Caco-2 (cell line): Measurements from ENCODE around the gene P2RX2. TPM values are rescaled to one million over a fixed set of nuclear protein-coding genes. Genes with fewer than 3 reads are reported as not detected.

Source experiments
- BruUV-seq: library from RNA; stranded (reverse); fragments of 400-500 nt; replicated peaks from 2 replicates; lab custom pipeline; 2021; lab: Mats Ljungman, UMichigan
- CTCF ChIA-PET: fragments of 300-600 bp; sonication (Branson Sonifier 250); formaldehyde crosslinking; loops from one replicate; lab custom pipeline; 2022; ENCODE audit warnings: antibody characterized with exemption; lab: Charles Lee
- POLR2A ChIA-PET: fragments of 300-600 bp; sonication (Branson Sonifier 250); formaldehyde crosslinking; loops from one replicate; lab custom pipeline; 2022; ENCODE audit warnings: antibody characterized with exemption; lab: Charles Lee
- DNase-seq, 2 experiments: peaks; one replicate each; pipeline versions ENCODE4 v3.0.0 to v3.0.0-alpha.2; 2020 to 2022
- H3K27me3 ChIP-seq: replicated peaks from 2 replicates; pipeline ENCODE4 v1.6.0; 2011; ENCODE audit warnings: low read length; ENCODE audit not compliant: control insufficient read depth, insufficient read depth
- H3K36me3 ChIP-seq: 2 replicates; pipeline ENCODE4 v1.5.1; 2011; ENCODE audit warnings: low read length; ENCODE audit not compliant: control insufficient read depth, insufficient read depth
- H3K4me1 ChIP-seq: fragments of 250-450 bp; sonication (Bioruptor Pico); 2 replicates; pipeline ENCODE4 v1.5.1; 2020; ENCODE audit warnings: mild to moderate bottlenecking
- H3K4me3 ChIP-seq: 2 replicates; pipeline ENCODE4 v1.5.1; 2011; ENCODE audit warnings: low read depth, mild to moderate bottlenecking, control low read depth, low read length
- H3K9me3 ChIP-seq: fragments of 250-450 bp; sonication (Bioruptor Pico); 2 replicates; pipeline ENCODE4 v1.5.1; 2020; ENCODE audit warnings: mild to moderate bottlenecking, moderate library complexity
- H3K27ac Mint-ChIP-seq: one replicate; pipeline ENCODE4 v1.8.0; 2022; ENCODE audit warnings: mixed read lengths; ENCODE audit not compliant: unreplicated experiment
- H3K27me3 Mint-ChIP-seq: one replicate; pipeline ENCODE4 v1.8.0; 2022; ENCODE audit warnings: mixed read lengths; ENCODE audit not compliant: insufficient read depth, unreplicated experiment
- H3K36me3 Mint-ChIP-seq: one replicate; pipeline ENCODE4 v1.8.0; 2022; ENCODE audit warnings: mild to moderate bottlenecking, mixed read lengths; ENCODE audit not compliant: insufficient read depth, unreplicated experiment
- H3K4me1 Mint-ChIP-seq: one replicate; pipeline ENCODE4 v1.8.0; 2022; ENCODE audit warnings: low read depth, mixed read lengths; ENCODE audit not compliant: unreplicated experiment
- H3K4me3 Mint-ChIP-seq: one replicate; pipeline ENCODE4 v1.8.0; 2022; ENCODE audit warnings: mild to moderate bottlenecking, moderate library complexity, mixed read lengths; ENCODE audit not compliant: unreplicated experiment
- H3K9me3 Mint-ChIP-seq: one replicate; pipeline ENCODE4 v1.8.0; 2022; ENCODE audit warnings: mixed read lengths; ENCODE audit not compliant: unreplicated experiment
- intact Hi-C: fragments of 100-400 bp; cut with micrococcal nuclease; formaldehyde crosslinking; loops from one replicate; pipeline ENCODE4 v1.10.0; 2022; ENCODE audit not compliant: unreplicated experiment
- total RNA-seq: library from RNA; stranded (reverse); gene quantifications from 2 replicates; pipeline ENCODE4 v1.2.3, GENCODE V29; 2022
- TF ChIP-seq, protein P1 (sequence below), 2 experiments: fragments of 200-600 bp in 1 of 2; IDR thresholded peaks; 1 replicate in 1 of 2; 2 replicates in 1 of 2; pipeline versions ENCODE4 v1.5.1 to v1.8.0; 2011 to 2022; ENCODE audit warnings: antibody characterized with exemption in 1 of 2, control low read depth in 1 of 2, inconsistent platforms in 1 of 2, low read depth in 1 of 2, low read length in 1 of 2, mild to moderate bottlenecking in 1 of 2, moderate library complexity in 1 of 2; ENCODE audit not compliant: insufficient read depth in 1 of 2, severe bottlenecking in 1 of 2, unreplicated experiment in 1 of 2

The P2RX2 gene
- total RNA-seq, 1 experiment from 2014 or later, result not detected

GRCh38 chr12:132600048-132601032, 18.2 kb upstream of the P2RX2 start:
- peak overlapping the region; percentile 60 for H3K4me3 Mint-ChIP-seq
- ChIA-PET POLR2A (no interaction called here), CTCF (interaction anchor here (0.7 to 1.0 kb wide), 3 partner anchors 15 to 161 kb away, joined by 3 to 4 read pairs (median 3); no protein-coding TSS in a partner anchor)
- BruUV-seq, result no TSS peak
- Histone ChIP-seq H3K36me3 (no peaks in the 10 kb centered on the region), H3K9me3 (no peaks in the 10 kb centered on the region), H3K4me3 (0 out of 2 replicates have a peak overlapping the region, but pooled peaks have one; percentile 16), H3K27me3 (no peaks in the 10 kb centered on the region), H3K4me1 (peaks cover 16% of the 10 kb centered on the region; the same call in 1 of the 2 replicates)
- peaks cover 15% of the 10 kb centered on the region for H3K36me3 Mint-ChIP-seq
- intact Hi-C loops, result loop anchor here (1.0 kb wide), 2 partner anchors 15 to 38 kb away; no protein-coding TSS in a partner anchor
- H3K27ac Mint-ChIP-seq, result no peak overlapping the region
- peak; percentile 76 to 84 for DNase-seq
- H3K27me3 Mint-ChIP-seq, result peaks cover 8% of the 10 kb centered on the region
- H3K9me3 Mint-ChIP-seq, result peaks cover 11% of the 10 kb centered on the region
- H3K4me1 Mint-ChIP-seq, result peaks cover 11% of the 10 kb centered on the region
- TF ChIP-seq, protein P1, sequence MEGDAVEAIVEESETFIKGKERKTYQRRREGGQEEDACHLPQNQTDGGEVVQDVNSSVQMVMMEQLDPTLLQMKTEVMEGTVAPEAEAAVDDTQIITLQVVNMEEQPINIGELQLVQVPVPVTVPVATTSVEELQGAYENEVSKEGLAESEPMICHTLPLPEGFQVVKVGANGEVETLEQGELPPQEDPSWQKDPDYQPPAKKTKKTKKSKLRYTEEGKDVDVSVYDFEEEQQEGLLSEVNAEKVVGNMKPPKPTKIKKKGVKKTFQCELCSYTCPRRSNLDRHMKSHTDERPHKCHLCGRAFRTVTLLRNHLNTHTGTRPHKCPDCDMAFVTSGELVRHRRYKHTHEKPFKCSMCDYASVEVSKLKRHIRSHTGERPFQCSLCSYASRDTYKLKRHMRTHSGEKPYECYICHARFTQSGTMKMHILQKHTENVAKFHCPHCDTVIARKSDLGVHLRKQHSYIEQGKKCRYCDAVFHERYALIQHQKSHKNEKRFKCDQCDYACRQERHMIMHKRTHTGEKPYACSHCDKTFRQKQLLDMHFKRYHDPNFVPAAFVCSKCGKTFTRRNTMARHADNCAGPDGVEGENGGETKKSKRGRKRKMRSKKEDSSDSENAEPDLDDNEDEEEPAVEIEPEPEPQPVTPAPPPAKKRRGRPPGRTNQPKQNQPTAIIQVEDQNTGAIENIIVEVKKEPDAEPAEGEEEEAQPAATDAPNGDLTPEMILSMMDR (IDR thresholded peaks at IDR 0.05; ENCODE audit: insufficient read depth in 1 of 2, low read depth in 1 of 2, low read length in 1 of 2, severe bottlenecking in 1 of 2, unreplicated experiment in 1 of 2), result peak; percentile 60 to 93

GRCh38 chr12:132601171-132601883, 17.2 kb upstream of the P2RX2 start:
- Mint-ChIP-seq H3K36me3 (peaks cover 18% of the 10 kb centered on the region), H3K4me1 (peaks cover 11% of the 10 kb centered on the region), H3K9me3 (peaks cover 11% of the 10 kb centered on the region), H3K27me3 (peaks cover 8% of the 10 kb centered on the region), H3K4me3 (peak overlapping the region; percentile 60), H3K27ac (no peak overlapping the region)
- POLR2A ChIA-PET, result no interaction called here
- Histone ChIP-seq H3K9me3 (no peaks in the 10 kb centered on the region), H3K27me3 (no peaks in the 10 kb centered on the region), H3K36me3 (no peaks in the 10 kb centered on the region), H3K4me3 (no peak overlapping the region), H3K4me1 (peaks cover 16% of the 10 kb centered on the region; the same call in 1 of the 2 replicates)
- DNase-seq, result no peak
- TF ChIP-seq, protein P1 (IDR thresholded peaks at IDR 0.05; ENCODE audit: insufficient read depth in 1 of 2, low read depth in 1 of 2, low read length in 1 of 2, severe bottlenecking in 1 of 2, unreplicated experiment in 1 of 2), result no peak
- CTCF ChIA-PET, result no interaction called here
- BruUV-seq, result no TSS peak
- intact Hi-C loops, result no loop called here
